Epithelial cell of proximal tubule (primary cell): Measurements from ENCODE around the gene PFDN5. TPM values are rescaled to one million over a fixed set of nuclear protein-coding genes. Genes with fewer than 3 reads are reported as not detected.

ENCODE experiments used
- DNase-seq: peaks from one replicate; pipeline ENCODE4 v3.0.0-alpha.2; 2011; ENCODE audit warnings: low read depth
- H3K4me3 ChIP-seq: 2 replicates; pipeline ENCODE4 v1.5.1; 2011; ENCODE audit warnings: low read depth, mild to moderate bottlenecking, low read length
- CTCF ChIP-seq: conservative IDR thresholded peaks from 2 replicates; pipeline ENCODE4 v1.5.1; 2012; ENCODE audit warnings: low read depth, mild to moderate bottlenecking, low read length
- total RNA-seq: library from RNA; depleted of rRNA; stranded (reverse); fragments of >200 nt; gene quantifications from 2 replicates; pipeline ENCODE4 v1.2.3, GENCODE V29; 2015

Gene PFDN5
- total RNA-seq, 1 donor from 2014 or later = 443 TPM

GRCh38 chr12:53344824-53345485, 49.6 kb downstream of the PFDN5 start:
- TF ChIP-seq CTCF = peak; percentile 83
- peak overlapping the region; percentile 74 for H3K4me3 ChIP-seq
- DNase-seq = no peak

- peak overlapping the region; percentile 74 for H3K4me3 ChIP-seq
- DNase-seq = no peak
- no peak for TF ChIP-seq CTCF
These were observed 50.3 kb downstream of the PFDN5 start for GRCh38 chr12:53345486-53346188.

GRCh38 chr12:53346491-53346890, 51.1 kb downstream of the PFDN5 start:
- DNase-seq = no peak
- no peak overlapping the region for H3K4me3 ChIP-seq
- no peak for TF ChIP-seq CTCF

- TF ChIP-seq CTCF = no peak
- DNase-seq = no peak
These were observed 52.6 kb downstream of the PFDN5 start for GRCh38 chr12:53347905-53348304.

More at GRCh38 chr12:53347905-53348304, 52.6 kb downstream of the PFDN5 start:
- H3K4me3 ChIP-seq = no peak overlapping the region

Other genes starting within 250 kb of the PFDN5 start
- 6.7 and 10.8 TPM in 2 replicates for gene TNS2, start 245.5 kb upstream of the PFDN5 start, total RNA-seq
- 24.5 and 26.1 TPM in 2 replicates for gene SPRYD3, start 216.2 kb upstream of the PFDN5 start, total RNA-seq
- gene IGFBP6, start 197.9 kb upstream of the PFDN5 start, total RNA-seq = 71.6 and 102 TPM in 2 replicates
- gene SOAT2, start 192.1 kb upstream of the PFDN5 start, total RNA-seq = not detected in 2 replicates
- gene ZNF740, start 114.8 kb upstream of the PFDN5 start, total RNA-seq = 5.5 and 7.0 TPM in 2 replicates
- 1.6 and 10.4 TPM in 2 replicates for gene CSAD, start 114.6 kb upstream of the PFDN5 start, total RNA-seq
- gene ITGB7, start 88.3 kb upstream of the PFDN5 start, total RNA-seq = 0.46 and 3.3 TPM in 2 replicates
- gene RARG, start 63.3 kb upstream of the PFDN5 start, total RNA-seq = 4.2 and 6.1 TPM in 2 replicates
- gene ESPL1, start 27.2 kb upstream of the PFDN5 start, total RNA-seq = 32.0 and 40.1 TPM in 2 replicates
- 65.3 and 70.9 TPM in 2 replicates for gene MYG1, start 4.2 kb downstream of the PFDN5 start, total RNA-seq
- gene AAAS, start 26.1 kb downstream of the PFDN5 start, total RNA-seq = 80.3 and 84.5 TPM in 2 replicates
- gene SP7, start 40.8 kb downstream of the PFDN5 start, total RNA-seq = not detected in 2 replicates
- gene SP1, start 84.6 kb downstream of the PFDN5 start, total RNA-seq = 29.2 and 33.6 TPM in 2 replicates
- not detected in 2 replicates for gene AMHR2, start 128.3 kb downstream of the PFDN5 start, total RNA-seq
- gene PRR13, start 146.2 kb downstream of the PFDN5 start, total RNA-seq = 132 and 137 TPM in 2 replicates
- gene PCBP2, start 156.6 kb downstream of the PFDN5 start, total RNA-seq = 153 and 169 TPM in 2 replicates
- 5.8 and 16.7 TPM in 2 replicates for gene MAP3K12, start 203.9 kb downstream of the PFDN5 start, total RNA-seq
- gene TARBP2, start 205.7 kb downstream of the PFDN5 start, total RNA-seq = 51.9 and 78.2 TPM in 2 replicates
- not detected in 2 replicates for gene NPFF, start 211.9 kb downstream of the PFDN5 start, total RNA-seq